KOPT-K1 (cell line): Measurements from ENCODE around the gene MOB1B.

Experiments used
- H3K27ac ChIP-seq: fragments of 200-600 bp; sonication (generic); 2 replicates; pipeline ENCODE4 v1.5.1; 2016; ENCODE audit warnings: antibody characterized with exemption, mild to moderate bottlenecking, low read depth, low read length; ENCODE audit not compliant: poor library complexity, severe bottlenecking
- H3K36me3 ChIP-seq: fragments of 200-600 bp; sonication (generic); 2 replicates; pipeline ENCODE4 v1.5.1; 2017; ENCODE audit warnings: antibody characterized with exemption, mild to moderate bottlenecking, low read length, moderate library complexity; ENCODE audit not compliant: insufficient read depth
- H3K9me3 ChIP-seq: fragments of 200-600 bp; sonication (generic); 2 replicates; pipeline ENCODE4 v1.5.1; 2017; ENCODE audit warnings: antibody characterized with exemption, low read length, mild to moderate bottlenecking; ENCODE audit not compliant: insufficient read depth, poor library complexity, severe bottlenecking

MOB1B gene

DNA sequence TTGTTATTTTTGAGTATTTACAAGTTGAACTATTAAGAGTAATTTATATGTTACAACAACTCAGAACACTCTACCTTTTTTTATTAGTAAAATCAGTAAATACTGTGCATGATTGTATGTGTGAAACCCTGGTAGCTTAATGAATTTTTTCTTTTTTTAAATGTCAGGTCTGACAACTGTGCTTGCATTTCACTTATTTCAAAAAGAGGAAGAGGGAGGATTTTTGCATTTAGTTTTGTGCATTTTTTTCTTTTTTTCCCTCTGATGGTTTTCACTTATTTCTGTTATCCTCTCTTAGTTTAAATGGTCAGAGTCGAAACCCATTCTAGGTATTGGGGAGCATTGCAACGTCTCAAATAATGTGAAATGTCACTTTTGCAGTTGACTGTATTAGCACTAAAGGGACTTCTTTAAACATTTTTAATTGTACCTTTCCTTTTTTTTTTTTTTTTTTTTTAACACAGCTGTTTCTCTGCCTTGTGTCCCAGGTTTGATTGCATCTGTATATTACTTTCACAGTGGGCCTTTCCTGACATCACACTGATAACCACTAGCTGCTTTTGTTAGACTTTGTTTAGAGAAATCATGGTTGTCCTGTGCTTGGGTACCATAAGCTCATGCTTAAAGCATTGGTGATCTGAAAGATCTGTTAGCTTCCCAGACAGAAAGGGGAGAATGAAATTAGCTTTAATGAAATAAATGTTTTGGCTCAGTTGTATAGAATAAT lies 28.5 kb downstream of the MOB1B start:
- Histone ChIP-seq H3K36me3 (peaks cover 41% of the 10 kb centered on the region), H3K9me3 (peaks cover 13% of the 10 kb centered on the region), H3K27ac (peak overlapping the region; percentile 10)

- Histone ChIP-seq H3K36me3 (peaks cover 41% of the 10 kb centered on the region), H3K27ac (peak overlapping the region; percentile 10), H3K9me3 (peaks cover 13% of the 10 kb centered on the region)
Observed at GRCh38 chr4:70931347-70931746, 29.2 kb downstream of the MOB1B start.

GRCh38 chr4:70932984-70933383 lies 30.8 kb downstream of the MOB1B start:
- H3K9me3 ChIP-seq, result peaks cover 13% of the 10 kb centered on the region
- H3K36me3 ChIP-seq, result peaks cover 41% of the 10 kb centered on the region
- no peak overlapping the region for H3K27ac ChIP-seq

- Histone ChIP-seq H3K9me3 (peaks cover 18% of the 10 kb centered on the region), H3K36me3 (peaks cover 40% of the 10 kb centered on the region), H3K27ac (no peak overlapping the region)
Observed at GRCh38 chr4:70935038-70935695, 33.0 kb downstream of the MOB1B start.

- Histone ChIP-seq H3K27ac (peak overlapping the region; percentile 40), H3K9me3 (peaks cover 20% of the 10 kb centered on the region), H3K36me3 (peaks cover 42% of the 10 kb centered on the region)
Observed at GRCh38 chr4:70936200-70936787, 34.1 kb downstream of the MOB1B start.

DNA sequence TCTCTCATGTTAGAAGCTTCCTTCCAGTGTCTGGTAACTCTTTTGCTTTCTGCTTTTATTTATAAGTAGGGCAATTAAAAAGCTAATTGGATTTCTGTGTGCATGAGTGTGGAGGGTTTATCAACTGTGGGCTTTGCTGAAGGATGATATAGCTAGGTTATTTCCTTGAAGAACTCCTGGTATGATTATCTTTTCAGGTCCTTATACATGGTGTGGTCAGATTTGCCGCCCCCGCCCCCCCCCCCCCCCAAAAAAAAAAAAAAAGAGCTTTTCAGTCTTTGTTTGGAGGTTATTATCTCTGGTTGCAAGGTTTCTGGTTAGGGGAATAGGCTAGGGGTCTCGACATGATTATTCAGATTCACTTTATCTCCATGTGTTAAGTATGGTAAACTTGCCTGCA lies 35.9 kb downstream of the MOB1B start:
- peaks cover 12% of the 10 kb centered on the region for H3K9me3 ChIP-seq
- no peak overlapping the region for H3K27ac ChIP-seq
- H3K36me3 ChIP-seq, result peaks cover 33% of the 10 kb centered on the region

GRCh38 chr4:70940134-70940533 lies 38.0 kb downstream of the MOB1B start:
- Histone ChIP-seq H3K27ac (no peak overlapping the region), H3K9me3 (peaks cover 21% of the 10 kb centered on the region), H3K36me3 (peaks cover 29% of the 10 kb centered on the region)

GRCh38 chr4:70943114-70943513 lies 40.9 kb downstream of the MOB1B start:
- Histone ChIP-seq H3K9me3 (peaks cover 21% of the 10 kb centered on the region), H3K27ac (peak overlapping the region; percentile 4)

GRCh38 chr4:70945046-70945445 lies 42.9 kb downstream of the MOB1B start:
- Histone ChIP-seq H3K9me3 (peaks cover 14% of the 10 kb centered on the region), H3K36me3 (peaks cover 16% of the 10 kb centered on the region; the same call in 1 of the 2 replicates), H3K27ac (no peak overlapping the region)

More at GRCh38 chr4:70943114-70943513, 40.9 kb downstream of the MOB1B start:
- H3K36me3 ChIP-seq, result peaks cover 24% of the 10 kb centered on the region; the same call in 1 of the 2 replicates

DNA sequence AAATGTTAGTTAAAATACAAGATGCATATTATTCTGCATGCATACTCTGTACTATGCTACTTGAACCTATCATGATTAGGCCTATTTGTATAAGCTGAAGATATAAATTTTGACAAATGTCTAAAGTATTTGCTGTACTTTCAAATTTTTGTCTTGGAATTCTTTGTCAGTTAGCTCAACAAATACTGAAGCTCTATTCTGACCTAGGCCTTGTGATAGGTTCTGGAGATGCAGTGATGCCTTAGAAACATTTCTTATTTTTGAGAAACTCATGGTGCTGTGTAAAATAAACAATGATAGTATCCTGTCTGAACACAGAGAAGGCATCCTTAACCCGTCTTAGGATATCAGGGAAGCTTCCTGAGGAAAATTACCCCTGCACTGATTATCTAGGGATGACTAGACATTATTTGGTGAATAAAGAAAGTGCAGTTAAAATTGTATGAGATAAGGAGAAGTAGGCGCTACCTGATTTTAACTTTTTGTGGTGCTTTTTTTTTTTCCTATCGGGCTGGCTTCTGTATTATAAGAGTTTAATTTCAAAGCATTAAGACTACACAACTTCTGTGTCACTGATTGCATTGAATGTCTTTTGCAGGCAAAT lies 43.4 kb downstream of the MOB1B start:
- Histone ChIP-seq H3K36me3 (peaks cover 12% of the 10 kb centered on the region; the same call in 1 of the 2 replicates), H3K27ac (no peak overlapping the region), H3K9me3 (peaks cover 11% of the 10 kb centered on the region)

GRCh38 chr4:70946939-70947338 lies 44.8 kb downstream of the MOB1B start:
- H3K9me3 ChIP-seq, result peaks cover 11% of the 10 kb centered on the region
- no peak overlapping the region for H3K27ac ChIP-seq
- peaks cover 12% of the 10 kb centered on the region; the same call in 1 of the 2 replicates for H3K36me3 ChIP-seq

DNA sequence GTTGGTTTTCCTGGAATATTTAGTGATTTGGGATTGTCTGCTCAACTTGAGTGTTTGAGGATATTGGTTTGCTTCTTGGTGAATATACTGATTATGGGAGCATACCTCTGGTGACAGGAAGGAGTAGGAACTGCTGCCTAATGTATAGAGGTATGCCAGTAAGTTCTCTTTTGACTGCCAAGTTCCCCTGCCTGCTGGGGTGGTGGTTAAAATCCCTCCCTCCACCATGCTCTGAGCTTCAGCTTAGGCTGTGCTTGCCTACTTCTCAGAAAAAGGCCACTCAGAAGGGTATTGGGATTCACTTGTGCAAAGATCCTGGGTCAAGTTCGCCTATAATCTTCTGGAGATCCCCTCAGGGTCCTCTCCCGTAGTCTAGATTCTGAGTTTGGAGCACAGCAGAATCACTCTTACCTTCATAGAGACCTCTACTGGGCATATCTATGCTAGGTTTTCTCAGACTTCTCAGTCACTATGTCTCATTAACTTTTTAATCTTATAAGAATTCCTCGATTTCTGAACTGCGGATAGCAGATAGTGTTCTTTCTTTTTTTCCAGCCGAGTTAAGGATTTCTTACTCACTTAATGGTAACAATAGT lies 46.6 kb downstream of the MOB1B start:
- Histone ChIP-seq H3K36me3 (peaks cover 12% of the 10 kb centered on the region; the same call in 1 of the 2 replicates), H3K27ac (no peak overlapping the region), H3K9me3 (peaks cover 11% of the 10 kb centered on the region)

DNA sequence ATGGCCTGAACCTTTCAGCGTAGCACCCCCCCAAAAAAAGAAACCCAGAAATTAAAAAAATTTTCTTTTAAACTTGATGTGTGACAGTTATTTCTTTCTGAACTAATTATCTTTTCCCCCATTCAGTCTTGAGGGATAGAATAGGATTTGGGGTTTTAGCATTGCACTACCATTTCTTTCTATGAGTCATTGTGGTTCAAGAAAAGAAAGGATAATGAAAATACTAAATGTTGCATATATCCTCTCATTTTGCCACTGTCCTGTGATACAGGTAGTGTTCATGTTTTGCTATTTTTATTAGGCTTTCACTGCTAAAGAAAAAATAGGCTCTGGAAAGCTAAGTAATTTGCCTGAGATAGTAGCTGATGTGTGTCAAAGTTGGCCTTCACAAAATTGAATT lies 51.9 kb downstream of the MOB1B start:
- Histone ChIP-seq H3K27ac (no peak overlapping the region), H3K36me3 (peaks cover 5% of the 10 kb centered on the region), H3K9me3 (no peaks in the 10 kb centered on the region)

DNA sequence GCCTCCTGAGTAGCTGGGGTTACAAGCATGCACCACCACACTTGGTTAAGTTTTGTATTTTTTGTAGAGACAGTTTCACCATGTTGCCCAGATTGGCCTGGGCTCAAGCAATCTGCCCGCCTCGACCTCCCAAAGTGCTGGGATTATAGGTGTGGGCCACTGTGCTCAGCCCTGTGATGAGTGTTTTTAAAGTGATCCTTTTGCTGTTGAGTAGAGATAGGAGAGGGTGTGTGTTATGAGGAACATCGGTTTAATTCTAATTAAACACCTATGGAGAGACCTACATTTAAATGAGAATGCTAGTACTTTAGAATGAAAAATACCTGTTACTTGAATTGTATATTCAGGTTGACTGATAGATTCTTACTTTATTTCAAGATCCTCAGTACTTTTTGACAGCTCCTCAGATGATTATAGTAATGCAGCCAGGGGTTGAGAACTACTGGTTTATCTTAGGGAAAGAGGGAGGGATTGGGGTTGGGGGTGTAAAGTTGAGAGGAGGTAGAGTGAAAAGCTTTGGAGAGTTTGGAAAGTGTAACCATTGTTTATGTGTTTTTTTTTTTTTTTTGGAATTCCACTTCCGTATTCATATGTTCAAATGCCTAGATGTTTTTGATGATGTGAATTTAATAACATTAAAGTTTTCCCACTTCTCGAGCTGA lies 54.5 kb downstream of the MOB1B start:
- peak overlapping the region; percentile 23 for H3K27ac ChIP-seq
- peaks cover 30% of the 10 kb centered on the region for H3K36me3 ChIP-seq
- H3K9me3 ChIP-seq, result no peaks in the 10 kb centered on the region
